H4 (cell line): Measurements from ENCODE around the gene CLIP1. TPM values are rescaled to one million over a fixed set of nuclear protein-coding genes. Genes with fewer than 3 reads are reported as not detected.
A peak's percentile ranks its signal among the peaks of the same experiment; 100 is the strongest.
"Not testable (repeated sequence)": the region's sequence is repeated elsewhere in the genome, so short reads cannot be mapped to it uniquely, and the experiment has no call there.

Source experiments
- DNase-seq: peaks from one replicate; pipeline ENCODE4 v3.0.0-alpha.2; 2015; ENCODE audit warnings: low spot score
- total RNA-seq: library from RNA; depleted of rRNA; stranded (reverse); fragments of >200 nt; shearing (Covaris generic); gene quantifications from 2 replicates; pipeline ENCODE4 v1.2.3, GENCODE V29; 2014

Gene CLIP1
- total RNA-seq, 1 experiment from 2014 or later: 22.4 TPM

DNA sequence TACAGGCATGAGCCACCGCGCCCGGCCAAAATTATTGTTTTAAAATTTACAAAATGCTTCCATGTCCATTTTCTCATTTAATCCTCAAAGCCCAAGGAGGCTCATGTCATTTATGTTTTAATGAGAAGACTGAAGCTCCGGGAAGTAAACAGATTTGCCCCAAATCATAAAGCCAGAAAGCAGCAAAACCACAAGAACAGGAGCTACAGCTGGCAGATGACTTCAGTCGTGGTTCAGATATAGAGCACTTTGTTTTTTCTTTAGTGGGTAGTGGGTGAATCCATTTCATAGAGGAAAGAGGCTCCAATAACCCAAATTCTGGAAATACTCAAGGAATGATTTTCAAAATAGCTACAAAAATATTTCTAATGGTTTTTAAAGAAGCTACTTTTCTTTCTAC is 110.8 kb downstream of the CLIP1 start:
- no peak for DNase-seq

DNA sequence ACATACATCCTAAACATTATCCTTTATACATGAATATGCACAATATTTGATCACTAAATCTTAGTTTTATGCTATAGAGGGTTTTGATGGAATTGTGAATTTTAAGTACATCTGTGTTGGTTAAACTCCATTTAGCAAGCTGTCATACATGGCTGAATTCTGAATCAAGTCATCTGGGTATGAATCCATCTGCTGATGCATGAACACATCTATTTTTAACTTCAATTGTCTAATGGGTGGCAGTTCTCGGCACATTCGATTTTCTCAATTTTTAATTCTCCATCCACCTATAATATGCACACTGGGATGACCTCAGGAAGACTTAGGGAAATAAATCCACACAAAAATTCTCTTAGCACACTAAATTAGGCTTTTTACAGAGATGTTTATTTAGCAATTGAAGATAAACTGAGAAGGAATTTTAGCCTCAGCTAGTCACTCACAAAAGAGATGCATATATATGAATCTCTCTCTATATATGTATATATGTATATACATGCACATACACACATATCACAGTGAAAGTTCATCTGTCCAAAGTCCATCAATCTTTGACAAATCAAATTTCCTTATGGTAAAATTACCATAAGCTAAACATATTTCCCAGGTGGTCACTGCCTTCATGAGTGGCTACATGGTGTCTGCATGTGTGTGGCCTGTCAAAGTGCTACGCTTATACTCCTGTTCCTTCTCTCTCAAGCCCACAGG is 111.7 kb downstream of the CLIP1 start:
- no peak for DNase-seq

DNA sequence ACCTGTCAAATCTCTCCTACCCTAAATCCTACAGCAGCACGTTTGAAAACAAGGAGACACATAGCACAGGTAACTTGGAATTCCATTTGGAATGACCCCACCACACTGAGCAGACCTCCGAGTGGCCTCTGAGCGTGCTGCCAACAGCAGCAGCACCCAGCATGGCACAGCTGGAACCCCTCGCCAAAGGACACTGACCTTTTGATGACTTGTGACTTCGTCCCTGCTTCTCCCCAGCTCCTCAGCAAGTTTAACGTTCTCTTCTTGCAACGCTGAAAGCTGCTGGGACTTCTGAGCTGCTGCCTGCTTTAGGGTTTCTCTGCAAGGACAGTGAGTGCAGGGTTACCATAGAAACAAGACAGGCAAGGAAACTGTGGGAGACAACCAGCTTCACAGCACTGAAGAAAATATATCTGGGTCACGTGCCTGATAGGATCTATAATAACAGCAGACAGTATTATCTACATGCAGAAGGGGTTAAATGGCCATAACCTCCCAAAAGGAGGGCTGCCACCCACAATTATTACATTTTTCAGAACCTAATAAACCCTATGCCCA is 112.8 kb downstream of the CLIP1 start:
- no peak for DNase-seq

DNA sequence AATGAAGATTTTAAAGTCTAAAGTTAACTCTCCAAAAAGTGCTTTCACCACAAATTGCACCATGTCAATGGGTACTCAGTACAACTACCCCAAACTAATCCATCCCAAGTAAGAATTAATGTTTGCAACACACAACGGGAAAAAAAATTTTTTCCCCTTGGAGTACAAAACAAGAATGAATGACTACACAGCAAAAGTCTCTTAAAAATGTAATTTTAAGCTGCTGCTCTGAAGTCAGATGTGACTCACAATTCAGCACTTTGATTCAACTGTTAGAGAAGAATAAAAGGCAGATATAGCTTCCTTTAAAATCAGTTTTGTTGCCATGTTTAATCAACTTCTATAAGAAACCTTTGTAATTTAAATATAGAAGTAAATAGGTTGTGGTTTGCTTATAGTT is 113.7 kb downstream of the CLIP1 start:
- no peak for DNase-seq

DNA sequence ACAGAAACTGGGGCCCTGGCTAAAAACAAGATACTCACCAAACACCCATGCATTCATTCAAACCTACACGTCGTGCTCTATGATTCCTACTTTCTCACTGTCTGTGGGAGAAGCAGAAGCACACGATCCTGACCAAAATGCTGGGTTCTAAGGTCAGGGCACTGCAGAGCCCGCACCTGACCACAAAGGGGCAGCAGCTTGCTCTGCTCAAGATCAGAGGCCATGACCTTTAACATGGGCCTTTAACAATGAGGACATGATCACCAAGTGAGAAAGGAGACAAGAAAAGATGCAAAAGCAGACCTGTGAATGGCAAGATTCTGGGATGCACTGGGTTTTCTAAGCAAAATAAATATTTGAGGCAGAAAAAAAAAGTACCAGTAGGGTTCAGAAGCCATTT is 116.1 kb downstream of the CLIP1 start:
- no peak for DNase-seq

DNA sequence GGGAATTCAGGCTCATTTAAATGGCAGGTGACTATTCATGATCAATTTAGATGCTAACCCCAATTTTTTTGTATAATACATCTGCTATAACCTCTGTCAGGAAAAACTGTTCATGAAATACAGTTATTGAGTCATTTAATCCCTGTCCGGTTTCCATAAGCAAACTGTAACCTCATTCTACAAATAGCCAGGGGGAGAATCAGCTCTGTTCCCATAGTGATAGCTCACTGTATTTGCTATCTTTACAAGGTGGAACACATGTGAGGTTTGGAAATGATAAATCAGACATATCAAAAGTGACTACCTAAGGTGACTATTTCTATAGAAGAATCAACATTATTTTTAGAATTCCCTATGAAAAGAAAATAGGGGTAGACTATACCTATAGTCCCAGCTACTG is 117.5 kb downstream of the CLIP1 start:
- no peak for DNase-seq

DNA sequence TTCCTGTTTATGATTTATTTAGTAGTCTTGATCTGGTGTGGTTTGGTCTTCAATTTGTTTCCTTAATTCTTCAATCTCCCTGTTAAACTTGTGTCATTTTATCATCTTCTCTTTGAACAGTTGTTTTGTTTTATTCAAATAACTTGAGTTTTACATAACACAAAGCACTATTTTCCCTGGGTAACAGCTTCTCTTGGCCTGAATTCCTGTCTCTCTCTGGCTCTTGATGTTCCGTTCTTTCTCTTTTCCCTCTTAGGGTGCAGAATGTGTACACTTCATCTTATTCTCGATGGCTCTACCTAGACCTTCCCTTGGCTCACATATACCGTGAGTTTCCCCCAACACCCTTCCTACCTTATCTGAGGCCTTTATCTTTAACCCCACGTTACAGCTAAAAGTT is 119.4 kb downstream of the CLIP1 start:
- no peak for DNase-seq

DNA sequence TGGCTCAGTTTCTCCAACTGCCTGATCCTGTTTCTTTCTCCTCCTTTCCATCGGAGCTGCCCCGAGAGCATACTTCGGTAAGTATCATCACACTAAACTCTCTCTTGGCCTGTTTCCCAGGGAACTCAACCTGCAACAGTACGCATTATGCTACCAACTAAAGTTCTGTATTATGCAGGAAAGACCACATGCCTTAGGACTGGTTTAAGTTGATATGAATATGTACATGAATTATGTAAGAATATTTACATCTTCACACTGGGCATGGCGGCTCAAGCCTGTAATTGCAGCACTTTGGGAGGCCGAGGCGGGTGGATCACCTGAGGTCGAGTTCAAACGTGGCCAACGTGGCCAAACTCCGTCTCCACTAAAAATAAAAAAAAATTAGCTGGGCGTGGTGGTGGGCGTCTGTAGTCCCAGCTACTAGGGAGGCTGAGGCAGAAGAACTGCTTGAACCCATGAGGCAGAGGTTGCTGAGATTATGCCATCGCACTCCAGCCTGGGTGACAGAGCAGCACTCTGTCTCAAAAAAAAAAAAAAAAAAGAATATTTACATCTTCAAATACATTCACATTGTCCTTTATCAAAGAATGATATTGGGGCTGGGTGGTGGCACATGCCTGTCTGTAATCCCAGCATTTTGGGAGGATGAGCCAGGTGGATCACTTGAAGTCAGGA is 124.3 kb downstream of the CLIP1 start:
- no peak for DNase-seq

DNA sequence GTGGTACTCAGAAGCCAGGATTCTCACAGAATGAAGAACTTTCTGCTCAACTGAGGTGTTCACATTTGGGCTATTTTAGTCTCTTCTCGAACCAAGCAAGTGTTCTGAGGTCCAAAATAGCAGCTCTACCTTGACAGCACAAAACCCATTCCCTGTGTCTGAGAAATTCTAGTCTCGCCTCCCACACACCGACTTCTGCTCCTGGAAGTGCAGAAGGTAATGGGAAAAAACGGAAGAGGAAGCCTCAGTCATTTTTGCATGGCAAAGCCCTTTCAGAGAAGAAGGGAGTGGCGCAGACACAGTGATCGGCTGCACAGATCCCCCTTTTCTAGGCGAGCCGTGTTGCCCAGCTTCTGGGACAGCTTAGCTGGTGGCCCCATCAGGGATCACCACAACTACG is 125.0 kb downstream of the CLIP1 start:
- DNase-seq: no peak

DNA sequence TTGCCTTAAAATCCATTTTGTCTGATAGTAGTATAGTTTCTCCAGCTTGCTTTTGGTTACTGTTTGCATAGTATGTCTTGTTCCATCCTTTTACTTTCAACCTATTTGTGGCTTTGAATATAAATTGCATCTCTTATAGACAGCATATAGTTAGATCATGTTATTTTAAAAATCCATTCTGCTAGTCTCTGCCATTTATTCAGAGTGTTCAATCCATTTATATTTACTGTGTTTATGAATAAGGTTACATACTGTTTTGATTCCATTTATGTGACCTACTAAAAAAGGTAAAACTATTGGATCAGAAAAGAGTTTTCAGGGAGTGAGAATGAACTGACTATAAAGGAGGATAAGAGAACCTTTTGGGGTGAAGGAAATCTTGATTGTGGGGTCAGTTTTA is 126.6 kb downstream of the CLIP1 start:
- DNase-seq: no peak

DNA sequence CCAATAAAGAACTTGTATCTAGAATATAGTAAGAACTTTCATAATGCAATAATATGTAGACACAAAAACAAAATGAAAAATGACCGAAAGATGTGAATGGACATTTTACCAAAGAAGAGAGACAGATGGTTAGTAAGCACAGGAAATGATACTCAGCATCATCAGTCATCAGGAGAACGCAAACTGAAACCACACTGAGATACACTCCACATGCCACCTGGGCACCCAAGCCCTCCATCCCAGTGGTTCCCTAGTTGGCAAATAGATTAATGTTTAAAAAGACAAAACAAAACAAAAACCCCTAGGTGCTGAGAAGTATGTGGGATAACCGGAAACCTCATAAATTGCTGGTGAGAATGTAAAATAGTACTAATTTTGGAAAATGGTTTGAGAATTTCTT is 129.4 kb downstream of the CLIP1 start:
- no peak for DNase-seq

DNA sequence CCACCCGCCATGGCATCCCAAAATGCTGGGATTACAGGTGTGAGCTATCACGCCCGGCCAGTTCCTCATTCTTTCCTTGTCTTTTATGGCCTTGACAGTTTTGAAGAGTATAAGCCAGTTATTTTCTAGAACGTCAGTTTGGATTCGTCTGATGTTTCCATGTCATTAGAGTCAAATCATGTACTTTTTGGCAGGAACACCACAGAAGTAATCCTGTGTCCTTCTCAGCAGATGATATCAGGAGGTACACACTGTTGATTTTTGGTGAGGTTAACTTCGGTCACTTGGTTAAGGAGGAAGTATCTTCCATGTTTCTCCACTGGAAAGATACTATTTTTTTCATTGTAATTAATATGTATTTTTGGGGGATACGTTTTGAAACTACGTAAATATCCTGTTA is 131.0 kb downstream of the CLIP1 start:
- DNase-seq: no peak

DNA sequence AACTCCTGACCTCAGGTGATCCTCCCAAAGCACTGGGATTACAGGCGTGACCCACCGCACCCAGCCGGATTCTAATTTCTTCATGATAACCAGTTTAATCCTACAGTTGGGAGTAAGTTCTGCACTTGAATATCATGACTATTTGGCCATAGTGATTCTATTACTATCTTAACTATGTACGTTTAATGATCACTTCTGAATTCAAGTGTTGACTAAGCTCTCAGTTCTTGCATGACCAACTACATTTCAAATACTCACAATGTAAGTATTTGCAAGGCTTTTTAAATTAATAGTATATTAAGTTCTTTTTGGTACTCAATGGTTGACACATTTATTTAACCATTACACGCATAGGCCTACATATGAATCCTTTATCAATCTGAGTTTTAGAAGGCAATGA is 138.8 kb downstream of the CLIP1 start:
- DNase-seq: no peak

DNA sequence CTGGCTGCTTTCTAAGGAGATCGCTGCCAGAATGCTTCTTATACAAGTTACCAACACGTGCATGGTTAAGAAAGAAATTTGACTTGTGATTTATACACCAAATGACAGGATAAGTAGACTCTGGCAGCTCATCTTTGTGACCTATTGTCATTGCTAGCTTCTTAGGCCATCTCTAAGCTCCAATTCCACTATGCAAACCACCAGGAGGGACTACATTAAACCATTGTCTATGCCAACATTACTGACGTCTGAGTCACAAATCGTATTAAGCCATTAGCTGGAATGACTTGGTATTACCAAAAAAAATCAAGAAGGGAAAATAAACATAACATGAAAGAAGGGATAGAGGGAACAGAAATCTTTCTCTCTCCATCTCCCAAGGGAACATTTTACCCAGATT is 140.4 kb downstream of the CLIP1 start:
- no peak for DNase-seq

DNA sequence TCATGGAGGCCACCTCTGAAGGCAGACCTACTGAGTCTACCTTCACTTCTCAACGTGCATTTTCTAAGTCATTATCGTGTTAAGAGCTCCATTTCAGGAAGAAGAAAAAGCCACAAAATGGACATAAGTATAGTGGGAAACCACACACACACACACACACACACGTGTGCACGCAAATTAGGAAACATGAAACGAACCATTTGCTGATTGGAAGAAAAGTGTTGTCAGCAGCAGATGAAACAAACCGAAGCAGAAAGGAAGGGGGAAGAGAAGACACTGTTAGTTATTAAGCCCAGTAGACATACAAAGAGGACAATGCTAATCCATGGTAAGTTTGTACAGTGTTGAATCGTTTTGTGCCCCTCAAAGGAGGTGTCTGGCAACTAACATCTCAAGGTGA is 146.2 kb downstream of the CLIP1 start:
- DNase-seq: no peak

DNA sequence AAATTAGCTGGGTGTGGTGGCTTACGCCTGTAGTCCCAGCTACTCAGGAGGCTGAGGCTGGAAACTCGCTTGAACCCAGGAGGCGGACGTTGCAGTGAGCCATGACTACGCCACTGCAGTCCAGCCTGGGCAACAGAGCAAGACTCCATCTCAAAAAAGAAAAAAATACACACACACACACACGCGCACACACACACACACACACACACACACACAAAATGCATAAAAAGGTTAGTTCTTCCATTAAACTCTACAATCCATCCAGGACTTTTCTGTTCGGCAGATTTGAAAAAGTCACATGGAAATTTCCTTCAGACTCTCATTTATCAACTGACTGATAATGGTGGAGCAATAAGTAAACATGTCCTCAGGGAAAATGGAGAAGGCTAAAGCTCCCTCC is 147.0 kb downstream of the CLIP1 start:
- no peak for DNase-seq

DNA sequence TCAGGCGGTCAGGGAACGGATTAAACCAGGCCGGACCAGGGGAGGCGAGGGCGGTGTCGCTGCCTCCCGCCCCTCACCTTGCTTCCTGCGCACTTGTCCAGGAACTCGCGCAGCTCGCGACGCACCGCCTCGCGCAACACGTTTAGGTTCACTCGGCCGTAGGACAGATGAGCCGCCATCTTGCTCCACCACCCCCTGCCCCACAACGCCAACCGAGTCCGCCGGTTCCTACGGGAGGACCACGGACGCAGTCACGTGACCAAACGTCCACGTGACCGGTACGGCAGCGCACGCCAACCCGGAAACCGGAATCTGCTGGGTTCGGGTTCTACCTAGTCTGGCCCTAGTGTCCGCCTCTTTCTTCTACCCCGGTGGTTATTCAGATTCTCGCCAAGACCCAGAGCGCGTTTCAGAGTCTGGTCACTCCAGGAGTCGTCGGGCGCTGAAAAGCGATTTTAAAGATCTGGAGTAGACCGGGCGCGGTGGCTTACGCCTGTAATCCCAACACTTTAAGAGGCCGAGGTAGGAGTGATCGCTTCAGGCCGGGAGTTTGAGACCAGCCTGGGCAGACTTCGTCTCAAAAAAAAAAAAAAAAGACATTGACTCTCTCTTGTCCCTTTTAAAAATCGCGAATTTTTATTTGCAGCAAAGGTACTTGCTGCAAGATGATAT is 156.1 kb downstream of the CLIP1 start, which contains the start of gene VPS33A:
VPS33A (minus strand) TSS at position 265 of the 672 bp plus-strand sequence; CDS start at position 179, 86 bp downstream.
- DNase-seq: peak; percentile 97

DNA sequence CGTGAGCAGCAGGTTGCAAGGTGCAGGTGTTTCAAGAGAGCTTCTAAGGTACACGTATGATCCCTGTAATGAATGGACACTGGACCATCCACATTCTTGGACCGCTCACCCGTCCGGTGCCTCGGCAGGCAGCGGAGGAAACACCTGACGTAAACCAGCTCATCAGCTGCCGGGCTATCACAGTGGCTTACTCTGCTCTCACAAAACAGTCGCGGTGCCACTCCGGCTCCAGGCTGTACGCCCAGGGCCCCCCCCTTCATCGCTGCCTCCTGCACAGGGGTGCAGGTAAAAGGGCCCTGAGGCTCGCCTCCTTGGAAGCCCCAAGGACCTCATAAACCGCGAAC is 156.6 kb downstream of the CLIP1 start:
- no peak for DNase-seq

DNA sequence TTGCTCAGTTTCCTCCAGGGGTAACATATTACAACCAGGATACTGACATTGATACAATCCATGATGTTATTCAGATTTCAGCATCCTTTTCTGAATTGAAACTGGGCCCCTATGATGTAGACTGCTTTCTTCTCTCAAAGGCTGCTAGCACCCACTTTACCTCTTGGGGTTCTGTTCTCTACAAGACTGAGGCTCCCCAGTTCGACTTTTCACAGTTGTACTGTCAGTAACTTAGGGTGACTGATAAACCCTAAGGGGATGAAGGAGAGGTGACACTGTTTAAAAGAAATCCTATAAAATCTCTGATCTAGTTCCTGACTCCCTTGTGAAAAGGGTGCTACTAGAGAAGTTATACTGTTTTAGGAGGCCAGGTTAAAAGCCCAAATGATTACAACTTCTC is 157.0 kb downstream of the CLIP1 start:
- no peak for DNase-seq

DNA sequence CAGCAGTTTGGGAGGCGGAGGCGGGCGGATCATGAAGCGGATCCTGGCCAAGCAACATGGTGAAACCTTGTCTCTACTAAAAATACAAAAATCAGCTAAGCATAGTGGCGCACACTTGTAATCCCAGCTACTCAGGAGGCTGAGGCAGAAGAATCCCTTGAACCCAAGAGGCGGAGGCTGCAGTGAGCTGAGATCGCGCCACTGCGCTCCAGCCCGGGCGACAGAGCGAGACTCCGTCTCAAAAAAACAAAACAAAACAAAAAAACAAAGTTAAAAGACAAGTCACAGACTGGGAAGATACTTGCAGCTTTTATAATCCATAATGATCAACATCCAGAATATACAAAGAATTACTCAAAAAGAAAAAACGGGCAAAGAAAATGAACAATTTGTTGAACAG is 161.7 kb downstream of the CLIP1 start:
- DNase-seq: not testable (repeated sequence)

DNA sequence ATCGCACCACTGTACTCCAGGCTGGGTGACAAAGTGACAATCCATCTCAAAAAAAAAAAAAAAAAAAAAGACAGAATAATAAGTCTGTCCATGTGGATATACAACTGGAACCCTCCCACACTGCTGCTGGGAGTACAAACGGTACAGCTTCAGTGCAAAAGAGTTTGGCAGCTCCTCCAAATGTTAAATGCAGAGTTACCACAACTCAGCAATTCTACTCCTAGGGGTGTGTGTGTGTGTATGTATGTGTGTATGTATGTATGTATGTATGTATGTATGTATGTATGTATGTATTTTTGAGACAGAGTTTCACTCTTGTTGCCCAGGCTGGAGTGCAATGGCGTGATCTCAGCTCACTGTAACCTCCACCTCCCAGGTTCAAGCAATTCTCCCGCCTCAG is 163.5 kb downstream of the CLIP1 start:
- DNase-seq: not testable (repeated sequence)

DNA sequence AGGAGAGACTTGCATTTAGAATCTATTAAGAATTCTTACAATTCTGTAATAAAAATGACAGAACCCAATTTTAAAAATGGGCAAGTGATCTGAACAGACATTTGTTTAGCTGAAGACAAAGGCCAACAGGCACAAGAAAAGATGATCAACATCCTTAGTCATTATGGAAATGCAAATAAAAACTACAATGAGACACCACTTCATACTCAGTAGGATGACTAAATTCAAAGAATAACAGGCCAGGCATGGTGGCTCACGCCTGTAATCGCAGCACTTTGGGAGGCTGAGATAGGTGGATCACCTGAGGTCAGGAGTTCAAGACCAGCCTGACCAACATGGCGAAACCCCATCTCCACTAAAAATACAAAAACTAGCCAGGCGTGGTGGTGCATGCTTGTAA is 164.0 kb downstream of the CLIP1 start:
- DNase-seq: not testable (repeated sequence)

DNA sequence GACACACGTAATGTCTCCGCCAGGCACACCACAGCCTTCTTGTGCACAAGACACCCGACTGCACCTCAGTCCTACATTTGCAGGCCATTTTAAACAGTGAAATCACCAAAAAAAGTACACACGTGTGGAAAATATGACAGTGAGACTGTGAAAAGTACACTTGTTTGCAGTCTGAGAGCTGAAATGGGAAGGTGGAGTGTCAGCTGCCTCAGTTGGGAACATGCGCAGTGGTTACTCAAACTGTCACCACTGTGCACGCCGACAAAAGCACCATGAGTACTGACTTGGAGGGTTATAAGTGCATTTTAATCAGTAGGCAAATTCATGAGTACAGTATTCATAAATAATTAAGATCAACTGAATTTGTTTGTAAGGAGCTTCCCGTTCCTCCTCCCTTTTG is 171.9 kb downstream of the CLIP1 start:
- no peak for DNase-seq
